K562 (cell line): Measurements from ENCODE around the gene POP5. TPM values are rescaled to one million over a fixed set of nuclear protein-coding genes. Genes with fewer than 3 reads are reported as not detected.
A peak's percentile ranks its signal among the peaks of the same experiment; 100 is the strongest.

Source experiments
- ARID1B ChIP-seq: fragments of 450-650 bp; IDR thresholded peaks from 2 replicates; pipeline ENCODE4 v1.6.1; 2016; ENCODE audit warnings: antibody characterized with exemption, mild to moderate bottlenecking, inconsistent platforms
- ARID3B ChIP-seq: fragments of 250-450 bp; sonication (Bioruptor Pico); IDR thresholded peaks from 2 replicates; pipeline ENCODE4 v1.4.0; 2020; ENCODE audit warnings: borderline replicate concordance
- ELK1 ChIP-seq: sonication (generic); formaldehyde crosslinking; IDR thresholded peaks from 2 replicates; pipeline ENCODE4 v1.8.1; 2022; ENCODE audit warnings: missing genetic modification reagents
- HDAC8 ChIP-seq: fragments of 450-650 bp; IDR thresholded peaks from 2 replicates; pipeline ENCODE4 v1.6.1; 2016; ENCODE audit warnings: mild to moderate bottlenecking, missing genetic modification characterization, moderate library complexity, missing compliant biosample characterization
- MCM7 ChIP-seq, 2 experiments: fragments of 450-650 bp; IDR thresholded peaks; 2 replicates each; pipeline ENCODE4 v1.6.1; 2016 to 2018
- PHF21A ChIP-seq: fragments of 450-650 bp; IDR thresholded peaks from 2 replicates; pipeline ENCODE4 v1.6.1; 2017; ENCODE audit warnings: low read depth, borderline replicate concordance
- SMARCE1 ChIP-seq: fragments of 450-650 bp; IDR thresholded peaks from 2 replicates; pipeline ENCODE4 v1.7.1; 2016; ENCODE audit warnings: mild to moderate bottlenecking
- THRB ChIP-seq: fragments of 450-650 bp; formaldehyde crosslinking; conservative IDR thresholded peaks from 2 replicates; pipeline ENCODE4 v1.4.0; 2022; ENCODE audit warnings: mild to moderate bottlenecking, missing genetic modification characterization
- U2AF1 ChIP-seq: fragments of 200-400 bp; formaldehyde crosslinking; optimal IDR thresholded peaks from 2 replicates; pipeline ENCODE3; 2017; ENCODE audit warnings: mild to moderate bottlenecking, low read depth, low read length, moderate library complexity
- ZBTB40 ChIP-seq, 2 experiments: fragments of 450-650 bp in 1 of 2; sonication (generic) in 1 of 2; formaldehyde crosslinking in 1 of 2; IDR thresholded peaks; 2 replicates each; pipeline versions ENCODE4 v1.7.1 to v1.9.0; 2016 to 2022; ENCODE audit warnings: inconsistent platforms in 1 of 2, mild to moderate bottlenecking in 1 of 2, missing genetic modification reagents in 1 of 2
- ZNF511 ChIP-seq: sonication (generic); formaldehyde crosslinking; IDR thresholded peaks from 2 replicates; pipeline ENCODE4 v1.8.0; 2022; ENCODE audit warnings: mild to moderate bottlenecking, missing genetic modification reagents
- ZNF583 ChIP-seq: fragments of 250-450 bp; sonication (Bioruptor Pico); IDR thresholded peaks from 2 replicates; pipeline ENCODE4 v1.4.0; 2020
- polyA plus RNA-seq, 8 experiments: library from polyadenylated mRNA; depleted of rRNA in 4 of 8; stranded (reverse) in 5 of 8; unstranded in 3 of 8; fragments of >200 nt; fragmentation: Nextera tagmentation in 2 of 8; fragmentation: Illumina TruSeq in 1 of 8; extraction: Ambion mirVana in 2 of 8; extraction: Trizol in 1 of 8; gene quantifications; 2 replicates each; pipeline versions ENCODE4 v1.2.1 to v1.2.3, GENCODE V29; 2011 to 2014; ENCODE audit warnings: inconsistent platforms in 1 of 8, missing spikeins in 1 of 8
- total RNA-seq, 7 experiments: library from RNA; depleted of rRNA in 6 of 7; stranded (reverse); fragments of >200 nt in 6 of 7; fragmentation: Illumina TruSeq in 2 of 7; extraction: Trizol in 2 of 7; gene quantifications; 2 replicates each; pipeline versions ENCODE4 v1.2.1 to v1.2.3, GENCODE V29; 2011 to 2021; ENCODE audit warnings: low replicate concordance in 1 of 7

Gene POP5
- total and polyA plus RNA-seq, 9 of the 15 experiments (the other 6 are each of a cell fraction or from before 2014, with no cell fraction given) = 57.5 to 253 (median 73.8) TPM

- 0 out of 2 replicates have a peak, but pooled peaks have one; percentile 25 for TF ChIP-seq ZBTB40 (IDR thresholded peaks at IDR 0.05)
- TF ChIP-seq ZBTB40 (CRISPR knock-in tag; IDR thresholded peaks at IDR 0.05) = no peak
- peak; percentile 78 for TF ChIP-seq ARID1B
- no peak for TF ChIP-seq ZNF583 (CRISPR knock-in tag)
- TF ChIP-seq SMARCE1 = peak; percentile 73; the same call in 1 of the 2 replicates
- TF ChIP-seq ARID3B = no peak
- no peak for TF ChIP-seq ELK1
- no peak for TF ChIP-seq MCM7 (IDR thresholded peaks at IDR 0.05)
- no peak for TF ChIP-seq HDAC8 (tag)
- 0 out of 2 replicates have a peak, but pooled peaks have one; percentile 40 for TF ChIP-seq PHF21A
- TF ChIP-seq U2AF1 = peak; percentile 71
- TF ChIP-seq ZNF511 (CRISPR knock-in tag) = peak; percentile 47; the same call in 1 of the 2 replicates
- no peak for TF ChIP-seq THRB (CRISPR knock-in tag)
Measured at GRCh38 chr12:120534703-120535655, 46.2 kb downstream of the POP5 start (continued).
